HG03103 (cell line): Measurements from ENCODE around the gene LTB4R.
"Not testable (repeated sequence)": the region's sequence is repeated elsewhere in the genome, so short reads cannot be mapped to it uniquely, and the experiment has no call there.

Source experiments
- ATAC-seq: cut with Tn5 transposase; IDR thresholded peaks from one replicate; pipeline ENCODE4 v1.9.1; 2021; ENCODE audit warnings: low read depth; ENCODE audit not compliant: unreplicated experiment

The LTB4R gene

GRCh38 chr14:24317141-24317928 lies 6.0 kb downstream of the LTB4R start:
- no peak for ATAC-seq

- no peak for ATAC-seq
Observed at GRCh38 chr14:24321212-24321975, 10.1 kb downstream of the LTB4R start.

GRCh38 chr14:24322672-24323071 lies 11.4 kb downstream of the LTB4R start:
- ATAC-seq = no peak

- ATAC-seq = no peak
Observed at GRCh38 chr14:24323341-24323740, 12.0 kb downstream of the LTB4R start.

GRCh38 chr14:24324024-24324423 lies 12.7 kb downstream of the LTB4R start:
- no peak for ATAC-seq

GRCh38 chr14:24325041-24325530 lies 13.8 kb downstream of the LTB4R start:
- ATAC-seq = no peak

GRCh38 chr14:24325963-24326362 lies 14.7 kb downstream of the LTB4R start:
- ATAC-seq = no peak

GRCh38 chr14:24327303-24327702 lies 16.0 kb downstream of the LTB4R start:
- no peak for ATAC-seq

- ATAC-seq = not testable (repeated sequence)
Observed at GRCh38 chr14:24327914-24328313, 16.6 kb downstream of the LTB4R start.

- ATAC-seq = no peak
Observed at GRCh38 chr14:24329073-24329663, 17.9 kb downstream of the LTB4R start.

GRCh38 chr14:24329736-24330135 lies 18.4 kb downstream of the LTB4R start:
- ATAC-seq = no peak

GRCh38 chr14:24330973-24331674 lies 19.8 kb downstream of the LTB4R start:
- no peak for ATAC-seq

- no peak for ATAC-seq
Observed at GRCh38 chr14:24331731-24332267, 20.5 kb downstream of the LTB4R start.

- peak; percentile 79 for ATAC-seq
Observed at GRCh38 chr14:24332268-24332993, 21.1 kb downstream of the LTB4R start.

- no peak for ATAC-seq
Observed at GRCh38 chr14:24334431-24335291, 23.4 kb downstream of the LTB4R start, which contains the start of gene ADCY4. ADCY4 (minus strand) TSS chr14:24335071; CDS start chr14:24334652, 419 bp downstream.

GRCh38 chr14:24335461-24336171 lies 24.3 kb downstream of the LTB4R start:
- ATAC-seq = no peak

- ATAC-seq = no peak
Observed at GRCh38 chr14:24337144-24337823, 26.0 kb downstream of the LTB4R start.

GRCh38 chr14:24337824-24338175 lies 26.5 kb downstream of the LTB4R start:
- no peak for ATAC-seq
